GM23338 (cell line): ENCODE results near the gene UBXN1. TPM values are rescaled to one million over a fixed set of nuclear protein-coding genes. Genes with fewer than 3 reads are reported as not detected.
A peak's percentile ranks its signal among the peaks of the same experiment; 100 is the strongest.

Experiments
- ATAC-seq: fragments of 200-7000 bp; cut with Tn5 transposase; 3 replicates; pipeline ENCODE4 v1.9.1; 2020
- DNase-seq: peaks from one replicate; pipeline ENCODE4 v3.0.0-alpha.2; 2015; ENCODE audit warnings: low spot score
- H2AFZ ChIP-seq: fragments of 200-600 bp; sonication (generic); 2 replicates; pipeline ENCODE4 v1.8.0; 2016; ENCODE audit warnings: antibody characterized with exemption, mild to moderate bottlenecking, moderate library complexity
- H3F3A ChIP-seq: fragments of 200-600 bp; sonication (generic); replicated peaks from 2 replicates; pipeline ENCODE4 v1.8.0; 2017; ENCODE audit warnings: antibody characterized with exemption, mixed run types, low read depth
- H3K27ac ChIP-seq: fragments of 200-600 bp; sonication (generic); 2 replicates; pipeline ENCODE4 v1.6.1; 2016; ENCODE audit warnings: low read depth
- H3K27me3 ChIP-seq: fragments of 200-600 bp; sonication (generic); 2 replicates; pipeline ENCODE4 v1.8.0; 2016; ENCODE audit warnings: mild to moderate bottlenecking, mixed run types, moderate library complexity; ENCODE audit not compliant: insufficient read depth
- H3K36me3 ChIP-seq: fragments of 200-600 bp; sonication (generic); 2 replicates; pipeline ENCODE4 v1.8.0; 2016; ENCODE audit warnings: mild to moderate bottlenecking; ENCODE audit not compliant: insufficient read depth
- H3K4me1 ChIP-seq: fragments of 200-600 bp; sonication (generic); 2 replicates; pipeline ENCODE4 v1.8.0; 2016; ENCODE audit warnings: mild to moderate bottlenecking, moderate library complexity; ENCODE audit not compliant: insufficient read depth
- H3K4me2 ChIP-seq: fragments of 200-600 bp; sonication (generic); 2 replicates; pipeline ENCODE4 v1.7.1; 2017; ENCODE audit warnings: mixed run types
- H3K4me3 ChIP-seq: fragments of 200-600 bp; sonication (generic); 2 replicates; pipeline ENCODE4 v1.6.1; 2016; ENCODE audit warnings: mixed run types
- H3K79me2 ChIP-seq: fragments of 200-600 bp; sonication (generic); replicated peaks from 2 replicates; pipeline ENCODE4 v1.8.0; 2017; ENCODE audit warnings: mild to moderate bottlenecking; ENCODE audit not compliant: insufficient read depth
- H3K9me2 ChIP-seq: fragments of 200-600 bp; sonication (generic); 2 replicates; pipeline ENCODE4 v1.8.0; 2017; ENCODE audit not compliant: insufficient read depth
- H4K20me1 ChIP-seq: fragments of 200-600 bp; sonication (generic); replicated peaks from 2 replicates; pipeline ENCODE4 v1.8.0; 2017; ENCODE audit warnings: mild to moderate bottlenecking; ENCODE audit not compliant: insufficient read depth
- H3K27ac Mint-ChIP-seq: 2 replicates; pipeline ENCODE4 v1.8.0; 2020; ENCODE audit warnings: inconsistent platforms, mild to moderate bottlenecking, moderate library complexity, mixed read lengths
- H3K27me3 Mint-ChIP-seq: 3 replicates; pipeline ENCODE4 v1.8.0; 2022; ENCODE audit warnings: low read depth, mild to moderate bottlenecking, moderate library complexity, mixed read lengths, inconsistent platforms; ENCODE audit not compliant: insufficient read depth, poor library complexity
- H3K36me3 Mint-ChIP-seq: 3 replicates; pipeline ENCODE4 v1.8.0; 2021; ENCODE audit warnings: low read depth, mild to moderate bottlenecking, inconsistent platforms, moderate library complexity, mixed read lengths
- H3K4me1 Mint-ChIP-seq: 3 replicates; pipeline ENCODE4 v1.8.0; 2020; ENCODE audit warnings: mild to moderate bottlenecking, inconsistent platforms, mixed read lengths
- H3K4me3 Mint-ChIP-seq: 3 replicates; pipeline ENCODE4 v1.8.0; 2021; ENCODE audit warnings: moderate library complexity, mild to moderate bottlenecking, inconsistent platforms, mixed read lengths
- H3K9me3 Mint-ChIP-seq: 3 replicates; pipeline ENCODE4 v1.8.0; 2020; ENCODE audit warnings: moderate library complexity, mild to moderate bottlenecking, inconsistent platforms, mixed read lengths
- CREB1 ChIP-seq: fragments of 250-450 bp; sonication (Bioruptor Pico); IDR thresholded peaks from 2 replicates; pipeline ENCODE4 v1.5.0; 2020; ENCODE audit warnings: low read depth, mild to moderate bottlenecking, moderate library complexity
- ETS1 ChIP-seq: IDR thresholded peaks from 2 replicates; pipeline ENCODE4 v1.6.1; 2016; ENCODE audit warnings: antibody characterized with exemption
- EZH2 ChIP-seq: fragments of 200-600 bp; sonication (generic); IDR thresholded peaks from one replicate; pipeline ENCODE4 v1.8.0; 2017; ENCODE audit warnings: antibody characterized with exemption, mild to moderate bottlenecking, low read depth; ENCODE audit not compliant: unreplicated experiment
- EZH2phosphoT487 ChIP-seq: fragments of 200-600 bp; sonication (generic); IDR thresholded peaks from one replicate; pipeline ENCODE4 v1.8.1; 2018; ENCODE audit warnings: antibody characterized with exemption; ENCODE audit not compliant: unreplicated experiment
- JUNB ChIP-seq: IDR thresholded peaks from one replicate; pipeline ENCODE4 v1.6.1; 2016; ENCODE audit warnings: antibody characterized with exemption; ENCODE audit not compliant: unreplicated experiment
- NANOG ChIP-seq: IDR thresholded peaks from 2 replicates; pipeline ENCODE4 v1.6.1; 2016; ENCODE audit warnings: antibody characterized with exemption, borderline replicate concordance
- POLR2AphosphoS5 ChIP-seq: IDR thresholded peaks from 2 replicates; pipeline ENCODE4 v1.6.1; 2016; ENCODE audit warnings: antibody characterized with exemption, low read depth
- REST ChIP-seq: IDR thresholded peaks from one replicate; pipeline ENCODE4 v1.6.1; 2018; ENCODE audit warnings: antibody characterized with exemption; ENCODE audit not compliant: unreplicated experiment
- STAT1 ChIP-seq: IDR thresholded peaks from one replicate; pipeline ENCODE4 v1.6.1; 2016; ENCODE audit warnings: antibody characterized with exemption; ENCODE audit not compliant: unreplicated experiment
- ZNF114 ChIP-seq: fragments of 250-450 bp; sonication (Bioruptor Pico); IDR thresholded peaks from 2 replicates; pipeline ENCODE4 v1.5.0; 2020; ENCODE audit warnings: mild to moderate bottlenecking, moderate library complexity
- ZNF331 ChIP-seq: fragments of 250-450 bp; sonication (Bioruptor Pico); IDR thresholded peaks from 2 replicates; pipeline ENCODE4 v1.5.0; 2020; ENCODE audit warnings: low read depth, mild to moderate bottlenecking, moderate library complexity
- polyA plus RNA-seq: library from polyadenylated mRNA; unstranded; fragments of >200 nt; fragmentation: Nextera tagmentation; extraction: Ambion mirVana; gene quantifications from 2 replicates; pipeline ENCODE4 v1.2.1, GENCODE V29; 2016
- total RNA-seq: library from RNA; depleted of rRNA; stranded (reverse); fragments of >200 nt; shearing (Covaris generic); gene quantifications from 2 replicates; pipeline ENCODE4 v1.2.3, GENCODE V29; 2014
- TF ChIP-seq, protein P1 (sequence below), 2 experiments: fragments of 200-600 bp in 1 of 2; sonication (generic) in 1 of 2; conservative IDR thresholded peaks; 2 replicates each; pipeline versions ENCODE4 v1.5.1 to v1.6.1; 2016 to 2017; ENCODE audit warnings: antibody characterized with exemption in 2 of 2, low read depth in 2 of 2, mild to moderate bottlenecking in 2 of 2, moderate library complexity in 1 of 2

Gene UBXN1
- total and polyA plus RNA-seq, 2 experiments from 2014 or later, result 126 to 132 TPM

DNA sequence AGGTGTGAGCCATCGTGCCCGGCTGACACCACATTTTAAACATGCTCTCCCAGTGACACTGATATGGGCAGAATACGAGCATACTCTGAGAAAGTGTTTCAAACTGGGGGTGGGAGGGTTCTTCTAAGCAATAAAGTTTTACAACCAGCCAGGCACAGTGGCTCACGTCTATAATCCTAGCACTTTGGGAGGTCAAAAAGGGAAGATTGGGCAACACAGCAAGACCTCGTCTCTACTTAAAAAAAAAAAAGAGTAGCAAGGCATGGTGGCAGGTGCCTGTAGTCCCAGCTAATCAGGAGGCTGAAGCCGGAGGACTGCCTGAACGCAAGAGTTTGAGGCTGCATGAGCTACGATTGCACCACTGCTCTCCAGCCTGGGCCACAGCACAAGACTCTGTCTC, 34.7 kb downstream of the UBXN1 start (continued):
- TF ChIP-seq, protein P1, sequence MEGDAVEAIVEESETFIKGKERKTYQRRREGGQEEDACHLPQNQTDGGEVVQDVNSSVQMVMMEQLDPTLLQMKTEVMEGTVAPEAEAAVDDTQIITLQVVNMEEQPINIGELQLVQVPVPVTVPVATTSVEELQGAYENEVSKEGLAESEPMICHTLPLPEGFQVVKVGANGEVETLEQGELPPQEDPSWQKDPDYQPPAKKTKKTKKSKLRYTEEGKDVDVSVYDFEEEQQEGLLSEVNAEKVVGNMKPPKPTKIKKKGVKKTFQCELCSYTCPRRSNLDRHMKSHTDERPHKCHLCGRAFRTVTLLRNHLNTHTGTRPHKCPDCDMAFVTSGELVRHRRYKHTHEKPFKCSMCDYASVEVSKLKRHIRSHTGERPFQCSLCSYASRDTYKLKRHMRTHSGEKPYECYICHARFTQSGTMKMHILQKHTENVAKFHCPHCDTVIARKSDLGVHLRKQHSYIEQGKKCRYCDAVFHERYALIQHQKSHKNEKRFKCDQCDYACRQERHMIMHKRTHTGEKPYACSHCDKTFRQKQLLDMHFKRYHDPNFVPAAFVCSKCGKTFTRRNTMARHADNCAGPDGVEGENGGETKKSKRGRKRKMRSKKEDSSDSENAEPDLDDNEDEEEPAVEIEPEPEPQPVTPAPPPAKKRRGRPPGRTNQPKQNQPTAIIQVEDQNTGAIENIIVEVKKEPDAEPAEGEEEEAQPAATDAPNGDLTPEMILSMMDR (conservative IDR thresholded peaks at IDR 0.05; ENCODE audit: low read depth in 2 of 2), result no peak
- no peak for TF ChIP-seq POLR2AphosphoS5

DNA sequence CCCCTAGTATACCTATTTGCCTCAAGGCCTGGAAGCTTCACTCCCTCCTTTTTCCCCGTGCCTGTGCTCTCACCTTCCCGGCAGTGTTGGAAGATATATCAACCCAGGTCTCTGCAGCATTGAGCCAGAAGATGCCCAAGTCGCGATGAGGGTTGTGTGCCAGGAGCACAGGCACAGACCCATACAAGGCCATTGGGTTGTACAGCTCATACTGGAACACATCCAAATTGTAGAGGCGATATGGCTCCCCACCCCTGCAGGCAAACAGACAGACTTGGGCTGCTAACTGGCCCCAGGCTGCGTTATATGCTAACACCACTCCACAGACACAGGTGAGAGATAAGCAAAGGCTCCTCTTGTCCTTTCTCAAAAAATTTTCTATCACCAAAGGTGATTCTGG, 46.4 kb downstream of the UBXN1 start:
- Histone ChIP-seq H3K36me3 (peaks cover 64% of the 10 kb centered on the region), H3K27ac (no peak overlapping the region), H3K79me2 (no peaks in the 10 kb centered on the region), H4K20me1 (peaks cover 11% of the 10 kb centered on the region; the same call in 1 of the 2 replicates), H2AFZ (no peak overlapping the region), H3K4me2 (no peak overlapping the region), H3K4me1 (no peaks in the 10 kb centered on the region), H3K9me2 (no peaks in the 10 kb centered on the region), H3K27me3 (no peaks in the 10 kb centered on the region), H3K4me3 (no peak overlapping the region), H3F3A (peaks cover 2% of the 10 kb centered on the region; the same call in 1 of the 2 replicates)
- ATAC-seq (no peak), DNase-seq (no peak)
- no peaks in the 10 kb centered on the region for H3K9me3 Mint-ChIP-seq
- H3K36me3 Mint-ChIP-seq, result peaks cover 90% of the 10 kb centered on the region
- peaks cover 6% of the 10 kb centered on the region for H3K27me3 Mint-ChIP-seq
- no peak overlapping the region for H3K27ac Mint-ChIP-seq
- TF ChIP-seq ZNF331 (no peak), STAT1 (no peak)
- no peaks in the 10 kb centered on the region; the same call in 2 of the 3 replicates for H3K4me1 Mint-ChIP-seq
- no peak overlapping the region for H3K4me3 Mint-ChIP-seq

DNA sequence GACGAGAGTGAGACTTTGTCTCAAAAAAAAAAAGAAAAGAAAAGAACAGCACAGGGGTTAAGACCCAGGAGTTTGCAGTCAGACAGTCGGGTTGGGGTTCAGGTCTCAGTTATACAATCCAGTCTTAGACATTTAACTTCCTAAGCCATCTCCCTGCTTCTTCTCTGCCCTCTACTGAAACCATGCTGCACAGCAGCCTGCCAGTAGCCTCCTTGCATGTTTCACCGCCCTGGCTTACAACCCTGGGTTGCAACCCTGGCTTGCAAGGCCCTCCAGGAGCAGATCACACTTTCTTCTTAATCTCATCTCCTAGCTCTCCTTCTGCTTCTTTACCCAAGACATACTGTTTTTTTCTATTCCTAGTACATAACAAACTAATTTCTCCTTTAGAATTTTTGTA, 51.2 kb downstream of the UBXN1 start:
- Mint-ChIP-seq H3K9me3 (no peaks in the 10 kb centered on the region), H3K4me3 (no peak overlapping the region), H3K4me1 (no peaks in the 10 kb centered on the region), H3K27ac (no peak overlapping the region), H3K36me3 (peaks cover 80% of the 10 kb centered on the region), H3K27me3 (peaks cover 9% of the 10 kb centered on the region)
- Histone ChIP-seq H3F3A (peaks cover 20% of the 10 kb centered on the region), H3K9me2 (no peaks in the 10 kb centered on the region), H3K27ac (no peak overlapping the region), H3K4me3 (no peak overlapping the region), H4K20me1 (peaks cover 3% of the 10 kb centered on the region; the same call in 1 of the 2 replicates), H3K36me3 (peaks cover 48% of the 10 kb centered on the region), H3K27me3 (no peaks in the 10 kb centered on the region), H3K4me2 (no peak overlapping the region), H3K79me2 (no peaks in the 10 kb centered on the region), H3K4me1 (no peaks in the 10 kb centered on the region), H2AFZ (no peak overlapping the region)
- peak; percentile 34; the same call in 2 of the 3 replicates for ATAC-seq
- no peak for DNase-seq
- TF ChIP-seq NANOG (no peak), STAT1 (no peak), POLR2AphosphoS5 (no peak), CREB1 (CRISPR knock-in tag) (no peak), JUNB (no peak), REST (no peak), ZNF331 (no peak), EZH2 (no peak), ETS1 (no peak), ZNF114 (no peak), EZH2phosphoT487 (no peak)
- TF ChIP-seq, protein P1 (conservative IDR thresholded peaks at IDR 0.05; ENCODE audit: low read depth in 2 of 2), result no peak
